H1 (cell line): ENCODE results near the gene MIA2. TPM values are rescaled to one million over a fixed set of nuclear protein-coding genes. Genes with fewer than 3 reads are reported as not detected.

Experiments
- CTCF ChIA-PET: fragments of 300-600 bp; sonication (Branson Sonifier 250); formaldehyde crosslinking; loops from one replicate; lab custom pipeline; 2021; ENCODE audit not compliant: partially characterized antibody; lab: Charles Lee
- POLR2A ChIA-PET: fragments of 300-600 bp; sonication (Branson Sonifier 250); formaldehyde crosslinking; loops from one replicate; lab custom pipeline; 2021; ENCODE audit warnings: inconsistent platforms; ENCODE audit not compliant: partially characterized antibody; lab: Charles Lee
- DNase-seq, 2 experiments: peaks; one replicate each; pipeline versions ENCODE4 v3.0.0 to v3.0.0-alpha.2; 2010 to 2022; ENCODE audit warnings: low spot score in 2 of 2, low read depth in 1 of 2, mixed read lengths in 1 of 2
- FAIRE-seq: peaks from 2 replicates; lab custom pipeline; 2011; peaks lifted over from hg19 to GRCh38; lab: Jason Lieb, UNC
- H2AFZ ChIP-seq: 2 replicates; pipeline ENCODE4 v1.8.1; 2012; ENCODE audit warnings: low read length, inconsistent platforms
- H2AK5ac ChIP-seq: 2 replicates; pipeline ENCODE4 v1.6.1; 2013; ENCODE audit warnings: low read depth, low read length
- H2BK120ac ChIP-seq: replicated peaks from 2 replicates; pipeline ENCODE3; 2013; ENCODE audit warnings: low read depth, low read length, inconsistent platforms
- H2BK12ac ChIP-seq: 2 replicates; pipeline ENCODE4 v1.6.1; 2013; ENCODE audit warnings: low read depth, low read length
- H2BK15ac ChIP-seq: 2 replicates; pipeline ENCODE4 v1.6.1; 2013; ENCODE audit warnings: low read length
- H2BK20ac ChIP-seq: 2 replicates; pipeline ENCODE4 v1.6.1; 2013; ENCODE audit warnings: low read length
- H2BK5ac ChIP-seq: 2 replicates; pipeline ENCODE4 v1.6.1; 2013; ENCODE audit warnings: low read depth, low read length
- H3K14ac ChIP-seq: 2 replicates; pipeline ENCODE4 v1.6.1; 2013; ENCODE audit warnings: inconsistent platforms; ENCODE audit not compliant: insufficient read length
- H3K18ac ChIP-seq: 2 replicates; pipeline ENCODE4 v1.6.1; 2013; ENCODE audit warnings: low read length; ENCODE audit errors: extremely low read depth
- H3K23ac ChIP-seq: 2 replicates; pipeline ENCODE4 v1.6.1; 2013; ENCODE audit warnings: inconsistent platforms; ENCODE audit not compliant: insufficient read length
- H3K23me2 ChIP-seq: 2 replicates; pipeline ENCODE4 v1.6.1; 2013; ENCODE audit warnings: low read depth, low read length
- H3K27ac ChIP-seq: 2 replicates; pipeline ENCODE4 v1.6.1; 2011; ENCODE audit warnings: low read depth, low read length, inconsistent platforms
- H3K27me3 ChIP-seq, 4 experiments: replicated peaks in 1 of 4; 1 replicate in 1 of 4; 2 replicates in 3 of 4; pipeline versions ENCODE4 v1.6.1 to v1.8.1; 2011 to 2013; ENCODE audit warnings: low read length in 3 of 4, mild to moderate bottlenecking in 3 of 4, inconsistent platforms in 2 of 4, mixed read lengths in 2 of 4, moderate library complexity in 1 of 4; ENCODE audit not compliant: control insufficient read depth in 3 of 4, insufficient read depth in 3 of 4; ENCODE audit errors: extremely low read depth in 1 of 4
- H3K36me3 ChIP-seq, 4 experiments: 2 replicates each; pipeline versions ENCODE4 v1.6.1 to v1.8.1; 2011 to 2013; ENCODE audit warnings: mild to moderate bottlenecking in 4 of 4, low read length in 3 of 4, moderate library complexity in 2 of 4, control low read depth in 1 of 4, inconsistent platforms in 1 of 4; ENCODE audit not compliant: insufficient read depth in 4 of 4, control insufficient read depth in 2 of 4
- H3K4ac ChIP-seq: replicated peaks from 2 replicates; pipeline ENCODE3; 2013; ENCODE audit warnings: low read length, low read depth, mixed read lengths, inconsistent platforms; ENCODE audit not compliant: insufficient read length
- H3K4me1 ChIP-seq, 4 experiments: replicated peaks in 1 of 4; 1 replicate in 1 of 4; 2 replicates in 3 of 4; pipeline versions ENCODE4 v1.6.1 to v1.8.1; 2011 to 2013; ENCODE audit warnings: low read length in 3 of 4, inconsistent platforms in 2 of 4, mixed read lengths in 1 of 4; ENCODE audit not compliant: insufficient read depth in 4 of 4, control insufficient read depth in 3 of 4
- H3K4me2 ChIP-seq, 2 experiments: 2 replicates each; pipeline versions ENCODE4 v1.6.1 to v1.8.1; 2011 to 2013; ENCODE audit warnings: low read depth in 2 of 2, low read length in 2 of 2, control low read depth in 1 of 2, inconsistent platforms in 1 of 2, mild to moderate bottlenecking in 1 of 2; ENCODE audit not compliant: insufficient read depth in 1 of 2
- H3K4me3 ChIP-seq, 4 experiments: fragments of 200-600, 300-600 bp in 1 of 4; sonication (generic), shearing (Covaris generic), sonication (Bioruptor Twin) in 1 of 4; 2 replicates each; pipeline versions ENCODE4 v1.5.1 to v1.8.1; 2011 to 2016; ENCODE audit warnings: low read length in 4 of 4, low read depth in 3 of 4, control low read depth in 2 of 4, inconsistent platforms in 2 of 4, mild to moderate bottlenecking in 2 of 4, mixed read lengths in 1 of 4, moderate library complexity in 1 of 4; ENCODE audit not compliant: insufficient read depth in 2 of 4; ENCODE audit errors: extremely low read depth in 1 of 4
- H3K56ac ChIP-seq: replicated peaks from 2 replicates; pipeline ENCODE3; 2013; ENCODE audit warnings: low read depth, mild to moderate bottlenecking, mixed read lengths, low read length, inconsistent platforms; ENCODE audit not compliant: insufficient read length
- H3K79me1 ChIP-seq: 2 replicates; pipeline ENCODE4 v1.6.1; 2013; ENCODE audit warnings: low read depth, low read length, control low read depth
- H3K79me2 ChIP-seq, 2 experiments: 2 replicates each; pipeline versions ENCODE4 v1.6.1 to v1.8.1; 2012 to 2013; ENCODE audit warnings: low read length in 2 of 2, mild to moderate bottlenecking in 2 of 2, inconsistent platforms in 1 of 2; ENCODE audit not compliant: insufficient read depth in 2 of 2, control insufficient read depth in 1 of 2
- H3K9ac ChIP-seq, 4 experiments: replicated peaks in 1 of 4; 1 replicate in 1 of 4; 2 replicates in 3 of 4; pipeline versions ENCODE4 v1.6.1 to v1.8.1; 2011 to 2013; ENCODE audit warnings: low read depth in 3 of 4, low read length in 3 of 4, control low read depth in 2 of 4, mild to moderate bottlenecking in 2 of 4, moderate library complexity in 2 of 4, inconsistent platforms in 1 of 4; ENCODE audit errors: extremely low read depth in 1 of 4
- H3K9me3 ChIP-seq, 2 experiments: 2 replicates each; pipeline versions ENCODE4 v1.6.1 to v1.8.1; 2012 to 2013; ENCODE audit warnings: mild to moderate bottlenecking in 2 of 2, moderate library complexity in 2 of 2, control low read depth in 1 of 2, inconsistent platforms in 1 of 2, low read depth in 1 of 2, low read length in 1 of 2, mixed read lengths in 1 of 2; ENCODE audit not compliant: insufficient read depth in 2 of 2
- H4K20me1 ChIP-seq, 2 experiments: replicated peaks in 1 of 2; 2 replicates each; pipeline versions ENCODE3 to v1.8.1; 2011 to 2013; ENCODE audit warnings: inconsistent platforms in 2 of 2, low read length in 2 of 2, mild to moderate bottlenecking in 1 of 2; ENCODE audit not compliant: insufficient read depth in 2 of 2, control insufficient read depth in 1 of 2
- H4K5ac ChIP-seq: 2 replicates; pipeline ENCODE4 v1.6.1; 2013; ENCODE audit warnings: low read length, low read depth, mixed read lengths, inconsistent platforms; ENCODE audit not compliant: insufficient read length
- H4K8ac ChIP-seq: 2 replicates; pipeline ENCODE4 v1.8.0; 2013; ENCODE audit warnings: mild to moderate bottlenecking, moderate library complexity, low read length, inconsistent platforms; ENCODE audit not compliant: insufficient read depth; ENCODE audit errors: extremely low read depth
- H4K91ac ChIP-seq: replicated peaks from 2 replicates; pipeline ENCODE3; 2013; ENCODE audit warnings: low read length, mixed read lengths, inconsistent platforms; ENCODE audit not compliant: insufficient read length
- BRCA1 ChIP-seq: IDR thresholded peaks from 2 replicates; pipeline ENCODE4 v1.6.1; 2012; ENCODE audit warnings: low read depth, low read length, improper control_type of control experiment
- CREB1 ChIP-seq: IDR thresholded peaks from 2 replicates; pipeline ENCODE4 v1.6.1; 2012; ENCODE audit warnings: inconsistent platforms
- POLR2AphosphoS5 ChIP-seq: IDR thresholded peaks from 2 replicates; pipeline ENCODE4 v1.6.1; 2011; ENCODE audit warnings: low read depth, low read length
- RAD21 ChIP-seq, 2 experiments: IDR thresholded peaks in 1 of 2; conservative IDR thresholded peaks in 1 of 2; 2 replicates each; pipeline ENCODE4 v1.6.1; 2011; ENCODE audit warnings: low read depth in 2 of 2, low read length in 2 of 2, improper control_type of control experiment in 1 of 2, inconsistent platforms in 1 of 2, mild to moderate bottlenecking in 1 of 2, moderate library complexity in 1 of 2
- RBBP5 ChIP-seq: IDR thresholded peaks from 2 replicates; pipeline ENCODE4 v1.7.1; 2012; ENCODE audit warnings: low read depth, mild to moderate bottlenecking, inconsistent platforms, low read length, moderate library complexity, borderline replicate concordance
- RNF2 ChIP-seq: fragments of 200-900, 300-1000 bp; sonication (generic); IDR thresholded peaks from 2 replicates; pipeline ENCODE4 v1.7.1; 2016; ENCODE audit warnings: borderline replicate concordance, low read depth, mild to moderate bottlenecking, antibody characterized with exemption, low read length; ENCODE audit not compliant: poor library complexity, severe bottlenecking; ENCODE audit errors: missing control alignments
- SP1 ChIP-seq: IDR thresholded peaks from 2 replicates; pipeline ENCODE4 v1.6.1; 2011; ENCODE audit warnings: low read depth, low read length
- USF2 ChIP-seq: IDR thresholded peaks from 2 replicates; pipeline ENCODE4 v1.6.1; 2011; ENCODE audit warnings: low read length, improper control_type of control experiment
- WGBS, 2 experiments: shearing (Covaris generic) in 1 of 2; methylation state at CpG; one replicate each; pipeline versions ENCODE4 v1.1.6 to v1.1.7; 2013 to 2015; ENCODE audit warnings: low lambda C conversion rate in 2 of 2, mixed read lengths in 2 of 2, inconsistent platforms in 1 of 2, low coverage in 1 of 2, missing lambda C conversion rate in 1 of 2; ENCODE audit not compliant: insufficient replicate concordance in 2 of 2, insufficient coverage in 1 of 2, insufficient read length in 1 of 2; ENCODE audit errors: extremely low coverage in 1 of 2, missing lambda C conversion rate in 1 of 2; 5-methylcytosine and 5-hydroxymethylcytosine counted together
- polyA plus RNA-seq, 7 experiments: library from polyadenylated mRNA; depleted of rRNA in 3 of 7; stranded (reverse) in 5 of 7; unstranded in 2 of 7; fragments of >200 nt in 5 of 7; fragments of 200-250 nt in 2 of 7; gene quantifications; 1 replicate in 5 of 7; 2 replicates in 1 of 7; 4 replicates in 1 of 7; pipeline versions ENCODE4 v1.2.1 to v1.2.3, GENCODE V29; 2011 to 2013; ENCODE audit warnings: missing spikeins in 2 of 7, mixed read lengths in 2 of 7
- total RNA-seq: library from RNA; stranded (reverse); fragmentation: NEBNext Ultra II Directional; extraction: Animal tissue kit (Norgen Biotek cat#: 25700); gene quantifications from 2 replicates; pipeline ENCODE4 v1.2.1, GENCODE V29; 2021

MIA2 gene
- total and polyA plus RNA-seq, 2 of the 8 experiments (the other 6 are each of a cell fraction or from before 2014, with no cell fraction given): 10.1 to 15.0 TPM

GRCh38 chr14:39243831-39244230 is 10.1 kb downstream of the MIA2 start:
- Histone ChIP-seq H3K56ac (no peak overlapping the region), H3K9me3 (no peaks in the 10 kb centered on the region), H3K79me1 (no peaks in the 10 kb centered on the region), H3K14ac (no peak overlapping the region), H3K23ac (no peak overlapping the region), H2BK20ac (no peak overlapping the region), H4K91ac (no peak overlapping the region), H3K4ac (no peak overlapping the region), H2BK15ac (no peak overlapping the region), H3K4me2 (no peak overlapping the region), H2AK5ac (no peak overlapping the region), H3K27me3 (no peaks in the 10 kb centered on the region), H3K36me3 (no peaks in the 10 kb centered on the region; a peak in 1 of 8 replicates), H4K20me1 (no peaks in the 10 kb centered on the region), H4K8ac (no peak overlapping the region), H2BK5ac (no peak overlapping the region), H3K27ac (no peak overlapping the region), H2AFZ (no peak overlapping the region), H3K4me3 (no peak overlapping the region), H2BK12ac (no peak overlapping the region), H3K4me1 (no peaks in the 10 kb centered on the region), H3K18ac (no peak overlapping the region), H3K79me2 (no peaks in the 10 kb centered on the region), H3K9ac (no peak overlapping the region), H4K5ac (no peak overlapping the region), H3K23me2 (no peaks in the 10 kb centered on the region), H2BK120ac (no peak overlapping the region)
- WGBS, 2 experiments: 83% methylated on average over 3 of the region's 3 CpGs; no CpG with 5 or more reads in 1 of the 2 experiments
- FAIRE-seq: no peak
- ChIA-PET POLR2A (interaction anchor here (0.7 to 1.3 kb wide), 2 partner anchors 11 to 23 kb away, joined by 4 read pairs; no protein-coding TSS in a partner anchor), CTCF (interaction anchor here (0.5 to 1.9 kb wide), 4 partner anchors 13 to 80 kb away, joined by 3 to 4 read pairs (median 4); partner anchors contain the start of gene PNN)
- DNase-seq: no peak
- TF ChIP-seq RNF2: no peak
- TF ChIP-seq POLR2AphosphoS5: no peak
- TF ChIP-seq RAD21 (IDR thresholded peaks at IDR 0.05 in 1 of 2, conservative IDR thresholded peaks at IDR 0.05 in 1 of 2; ENCODE audit: low read depth in 2 of 2, low read length in 2 of 2): no peak
- TF ChIP-seq RBBP5: no peak
- TF ChIP-seq CREB1: no peak
- no peak for TF ChIP-seq SP1
- TF ChIP-seq BRCA1: no peak
- TF ChIP-seq USF2: no peak
